Embryonic facial prominence (tissue), 1 donor: Measurements from ENCODE around the gene WDR88.
"Not testable (repeated sequence)": the region's sequence is repeated elsewhere in the genome, so short reads cannot be mapped to it uniquely, and the experiment has no call there.

Experiments
- DNase-seq: peaks from one replicate; pipeline ENCODE4 v3.0.0-alpha.2; 2016; ENCODE audit errors: extremely low spot score

WDR88 gene

GRCh38 chr19:33126712-33127111, 5.2 kb upstream of the WDR88 start:
- not testable (repeated sequence) for DNase-seq

DNA sequence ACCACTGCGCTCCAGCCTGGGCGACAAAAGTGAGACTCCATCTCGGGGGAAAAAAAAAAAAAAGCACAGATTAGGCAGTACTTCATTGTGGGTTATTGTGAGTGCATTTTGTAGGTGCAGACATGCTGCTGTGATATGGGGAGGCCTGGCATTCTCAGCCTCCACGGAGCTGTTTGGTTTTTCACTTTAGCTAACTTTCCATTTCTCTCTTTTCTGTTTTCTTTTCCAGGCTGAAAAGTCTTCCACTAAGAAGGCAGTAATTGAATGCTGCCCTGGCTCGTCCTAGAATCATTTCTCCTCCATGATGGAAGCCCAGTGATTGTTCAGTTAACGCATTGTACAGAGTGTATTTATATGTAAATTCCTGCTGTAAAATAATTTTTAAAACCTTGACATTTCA, 2.0 kb upstream of the WDR88 start:
- DNase-seq, result no peak

- DNase-seq, result no peak
Measured at GRCh38 chr19:33130433-33130832, 1.5 kb upstream of the WDR88 start.

DNA sequence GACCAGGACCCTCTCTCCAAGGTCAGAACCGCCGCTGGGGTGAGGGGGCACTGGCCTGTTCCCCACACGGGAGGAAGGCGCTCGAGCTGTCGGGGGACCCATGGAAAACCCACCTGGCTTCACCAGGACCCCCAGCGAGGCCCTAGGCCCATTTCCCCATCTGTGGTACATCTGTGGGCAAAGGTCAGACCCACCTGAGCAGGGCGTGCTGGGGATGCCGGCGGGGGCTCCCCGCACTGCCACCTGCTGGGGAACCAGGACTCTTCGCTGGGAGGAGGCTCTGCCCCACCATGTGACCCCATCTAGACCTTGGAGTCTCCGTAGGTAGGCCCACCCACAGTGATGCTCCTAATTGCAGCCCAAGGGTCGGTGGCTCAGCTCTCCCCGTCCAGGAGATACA, 511 bp downstream of the WDR88 start:
- no peak for DNase-seq

GRCh38 chr19:33133438-33134031, 1.6 kb downstream of the WDR88 start:
- DNase-seq, result no peak

DNA sequence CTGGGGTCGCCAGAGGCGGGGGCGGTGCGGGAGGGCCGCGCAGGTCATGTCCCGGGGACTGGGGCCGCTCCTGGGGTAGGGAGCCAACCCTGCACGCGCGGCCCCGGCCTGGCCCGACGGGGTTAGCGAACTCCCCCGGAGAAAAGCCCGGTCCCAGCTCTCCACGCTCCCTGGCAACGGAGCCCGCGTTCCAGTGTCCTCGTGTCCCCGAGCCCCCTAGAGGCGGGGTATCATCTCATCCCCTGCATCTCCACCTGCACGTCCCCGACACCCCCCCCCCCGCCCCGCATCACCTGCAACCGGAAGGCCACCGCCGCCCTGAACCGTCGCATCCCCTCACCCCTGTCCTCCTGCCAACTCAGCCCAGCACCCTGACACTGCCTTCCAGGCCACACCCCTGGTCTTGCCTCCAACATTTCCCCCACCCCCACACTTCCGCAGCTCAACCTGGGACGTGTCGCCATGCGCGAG, 2.7 kb downstream of the WDR88 start:
- no peak for DNase-seq

DNA sequence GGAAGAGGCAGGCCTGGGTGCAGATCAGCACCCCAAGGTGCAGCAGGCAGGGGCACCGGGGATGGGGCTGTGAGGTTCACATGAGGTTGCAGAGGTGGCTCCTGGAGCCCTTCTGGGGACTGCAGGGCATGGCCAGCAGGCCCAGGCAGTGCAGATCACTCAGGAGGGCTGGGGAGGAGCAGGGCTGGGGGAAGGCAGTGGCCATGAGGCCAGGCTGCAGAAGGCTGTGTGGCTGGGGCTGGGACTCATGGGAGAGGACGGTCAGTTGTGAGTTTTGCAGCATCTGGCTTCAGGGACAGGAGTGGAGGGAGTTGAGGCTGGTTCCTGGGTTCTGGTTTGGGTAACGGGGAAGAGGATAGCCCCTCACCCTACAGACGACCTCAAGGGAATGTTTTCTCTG, 7.3 kb downstream of the WDR88 start:
- DNase-seq, result no peak

DNA sequence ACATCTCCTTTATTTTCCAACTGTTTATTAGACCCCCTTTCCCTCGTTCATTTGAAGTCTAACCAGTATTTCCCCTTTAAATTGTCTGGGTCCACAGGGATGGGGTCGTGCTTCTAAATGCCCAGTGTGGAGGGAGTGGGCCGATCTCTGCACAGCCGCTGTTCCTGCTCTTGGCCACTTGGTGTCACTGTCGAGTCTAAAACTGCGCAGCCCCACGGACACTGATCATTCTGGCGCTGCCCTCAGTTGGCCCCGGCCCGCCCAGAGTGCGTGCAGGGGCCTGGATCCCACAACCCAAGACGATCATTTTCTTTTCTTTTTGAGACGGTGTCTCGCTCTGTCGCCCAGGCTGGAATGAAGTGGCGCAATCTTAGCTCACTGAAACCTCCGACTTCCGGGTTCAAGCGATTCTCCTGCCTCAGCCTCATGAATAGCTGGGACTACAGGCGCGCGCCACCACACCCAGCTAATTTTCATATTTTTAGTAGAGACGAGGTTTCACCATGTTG, 12.0 kb downstream of the WDR88 start:
- peak; percentile 10 for DNase-seq

GRCh38 chr19:33146209-33146608, 14.3 kb downstream of the WDR88 start:
- no peak for DNase-seq

GRCh38 chr19:33147538-33147937, 15.6 kb downstream of the WDR88 start:
- DNase-seq, result no peak

DNA sequence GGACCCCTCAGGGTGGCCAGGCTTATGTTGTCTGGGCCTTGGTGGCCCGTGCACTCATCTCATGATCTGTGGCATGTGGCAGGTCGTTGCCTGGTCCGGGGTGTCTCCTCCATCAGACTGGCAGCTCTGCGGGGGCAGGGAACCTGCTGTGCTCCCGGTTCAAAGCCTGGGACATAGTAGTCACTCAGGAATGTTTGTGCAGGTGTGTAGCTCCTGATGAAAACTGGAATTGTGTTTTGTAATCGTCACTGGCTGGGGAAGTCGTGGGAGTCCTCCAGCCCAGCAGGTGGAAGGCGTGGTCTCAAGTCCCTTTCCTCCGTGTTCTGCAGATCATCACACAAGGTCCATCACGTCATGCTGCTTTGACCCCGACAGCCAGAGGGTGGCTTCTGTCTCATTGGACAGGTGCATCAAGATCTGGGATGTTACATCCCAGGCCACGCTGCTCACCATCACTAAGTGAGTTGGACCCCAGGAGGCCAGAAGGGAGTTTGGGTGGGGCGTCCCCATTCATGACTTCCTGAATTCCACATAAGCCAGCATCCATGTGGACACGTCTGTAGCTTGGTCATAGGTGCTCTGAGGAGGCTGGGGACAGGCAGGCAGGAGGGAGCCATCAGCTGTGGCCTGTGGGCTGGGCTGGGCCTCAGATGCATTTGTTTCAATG, 19.1 kb downstream of the WDR88 start:
- DNase-seq, result no peak

DNA sequence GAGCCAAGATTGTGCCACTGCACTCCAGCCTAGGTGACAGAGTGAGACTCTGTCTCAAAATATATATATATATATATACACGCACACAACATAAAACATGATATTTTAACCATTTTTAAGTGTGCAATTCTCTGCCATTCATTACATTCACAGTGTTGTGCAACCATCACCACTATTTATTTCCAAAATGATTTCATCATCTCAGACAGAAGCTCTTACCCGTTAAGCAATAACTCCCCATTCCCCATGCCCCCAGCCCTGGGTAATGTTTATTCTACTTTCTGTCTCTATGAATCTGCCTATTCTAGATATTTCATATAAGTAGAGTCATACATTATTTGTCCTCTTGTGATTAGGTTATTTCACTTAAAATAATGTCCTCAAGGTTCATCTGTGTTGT, 20.3 kb downstream of the WDR88 start:
- DNase-seq, result no peak

DNA sequence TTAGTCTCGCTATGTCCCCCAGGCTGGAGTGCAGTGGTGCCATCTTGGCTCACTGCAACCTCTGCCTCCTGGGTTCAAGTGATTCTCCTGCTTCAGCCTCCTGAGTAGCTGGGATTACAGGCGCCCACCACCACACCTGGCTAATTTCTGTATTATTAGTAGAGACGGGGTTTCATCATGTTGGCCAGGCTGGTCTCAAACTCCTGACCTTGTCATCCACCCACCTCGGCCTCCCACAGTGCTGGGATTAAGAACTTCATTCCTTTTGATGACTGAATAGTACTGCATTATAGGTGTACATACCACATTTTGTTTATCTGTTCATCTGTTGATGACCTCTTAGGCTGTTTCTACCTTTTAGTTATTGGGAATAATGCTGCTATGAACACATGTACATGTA, 20.7 kb downstream of the WDR88 start:
- DNase-seq, result not testable (repeated sequence)

DNA sequence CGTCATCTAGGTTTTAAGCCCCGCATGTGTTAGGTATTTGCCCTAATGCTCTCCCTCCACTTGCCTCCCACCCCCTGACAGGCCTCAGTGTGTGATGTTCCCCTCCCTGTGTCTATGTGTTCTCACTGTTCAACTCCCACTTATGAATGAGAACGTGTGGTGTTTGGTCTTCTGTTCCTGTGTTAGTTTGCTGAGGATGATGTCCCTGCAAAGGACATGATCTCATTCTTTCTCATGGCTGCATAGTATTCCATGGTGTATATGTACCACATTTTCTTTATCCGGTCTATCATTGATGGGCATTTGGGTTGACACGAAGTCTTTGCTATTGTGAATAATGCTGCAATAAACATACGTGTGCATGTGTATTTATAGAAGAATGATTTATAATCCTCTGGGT, 22.4 kb downstream of the WDR88 start:
- not testable (repeated sequence) for DNase-seq

DNA sequence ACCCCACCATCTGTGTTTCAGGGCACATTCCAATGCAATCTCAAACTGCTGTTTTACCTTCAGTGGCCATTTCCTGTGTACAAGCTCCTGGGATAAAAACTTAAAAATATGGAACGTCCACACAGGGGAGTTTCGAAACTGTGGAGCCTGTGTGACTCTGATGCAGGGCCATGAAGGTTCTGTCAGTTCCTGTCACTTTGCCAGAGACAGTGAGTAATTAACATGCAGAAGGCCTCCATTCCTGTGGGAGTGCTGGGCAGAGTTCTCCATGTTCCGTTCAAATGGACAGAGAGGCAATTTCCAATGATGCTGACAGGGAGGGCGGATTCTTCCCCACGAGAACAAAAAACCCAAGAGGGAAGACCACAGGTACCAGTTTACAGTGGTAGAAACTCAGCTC, 24.4 kb downstream of the WDR88 start:
- DNase-seq, result no peak

- DNase-seq, result no peak
Measured at GRCh38 chr19:33157906-33158305, 26.0 kb downstream of the WDR88 start.

DNA sequence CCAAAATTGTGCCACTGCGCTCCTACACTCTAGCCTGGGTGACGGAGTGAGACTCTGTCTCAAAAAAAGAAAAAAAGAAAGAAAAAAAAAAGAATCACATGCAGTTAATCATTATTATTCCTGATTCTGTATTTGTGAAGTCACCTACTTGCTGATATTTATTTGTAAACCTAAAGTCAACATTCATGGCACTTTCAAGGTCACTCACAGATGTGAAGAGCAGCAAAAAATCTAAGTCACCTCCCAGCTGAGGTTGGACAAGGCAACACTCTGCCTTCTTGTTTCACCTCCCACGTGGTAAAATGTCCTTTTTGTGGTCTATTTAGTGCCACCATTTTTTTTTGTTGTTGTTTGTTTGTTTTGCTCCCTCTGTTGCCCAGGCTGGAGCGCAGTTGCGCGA, 26.5 kb downstream of the WDR88 start:
- no peak for DNase-seq

- no peak for DNase-seq
Measured at GRCh38 chr19:33159149-33159548, 27.2 kb downstream of the WDR88 start.

GRCh38 chr19:33159893-33160292, 28.0 kb downstream of the WDR88 start:
- DNase-seq, result no peak

DNA sequence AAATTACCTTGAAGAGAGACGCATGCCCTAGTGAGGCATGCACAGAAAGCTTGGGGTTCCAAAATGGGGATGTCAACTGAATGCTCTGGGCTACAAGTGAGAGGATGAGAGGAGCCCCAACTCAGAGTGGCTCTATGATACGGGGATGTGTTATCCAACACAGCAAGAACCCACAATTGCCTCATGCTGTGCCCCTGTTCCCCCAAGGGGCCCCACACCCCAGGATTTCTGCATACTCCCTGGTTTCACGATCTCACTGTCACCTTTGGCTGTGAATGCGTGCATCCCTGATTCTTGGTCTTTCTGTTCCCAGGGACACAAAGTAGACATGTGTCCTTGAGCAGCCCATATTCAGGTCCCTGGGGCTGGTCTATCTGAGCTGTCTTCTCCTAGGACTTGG, 29.3 kb downstream of the WDR88 start:
- DNase-seq, result no peak

- DNase-seq, result no peak
Measured at GRCh38 chr19:33163481-33163880, 31.6 kb downstream of the WDR88 start.

DNA sequence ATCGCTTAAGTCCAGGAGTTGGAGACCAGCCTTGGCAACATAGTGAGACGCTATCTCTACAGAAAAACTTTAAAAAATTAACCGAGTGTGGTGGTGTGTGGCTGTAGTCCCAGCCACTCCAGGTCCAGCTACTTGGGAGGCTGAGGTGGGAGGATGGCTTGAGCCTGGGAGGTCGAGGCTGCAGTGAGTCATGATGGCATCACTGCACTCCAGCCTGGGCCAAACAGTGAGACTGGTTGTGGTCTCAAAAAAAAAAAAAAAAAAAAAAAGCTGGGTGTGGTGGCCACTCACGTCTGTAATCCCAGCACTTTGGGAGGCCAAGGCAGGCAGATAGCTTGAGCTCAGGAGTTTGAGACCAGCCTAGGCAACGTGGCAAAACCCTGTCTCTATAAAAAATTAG, 34.1 kb downstream of the WDR88 start:
- DNase-seq, result not testable (repeated sequence)

DNA sequence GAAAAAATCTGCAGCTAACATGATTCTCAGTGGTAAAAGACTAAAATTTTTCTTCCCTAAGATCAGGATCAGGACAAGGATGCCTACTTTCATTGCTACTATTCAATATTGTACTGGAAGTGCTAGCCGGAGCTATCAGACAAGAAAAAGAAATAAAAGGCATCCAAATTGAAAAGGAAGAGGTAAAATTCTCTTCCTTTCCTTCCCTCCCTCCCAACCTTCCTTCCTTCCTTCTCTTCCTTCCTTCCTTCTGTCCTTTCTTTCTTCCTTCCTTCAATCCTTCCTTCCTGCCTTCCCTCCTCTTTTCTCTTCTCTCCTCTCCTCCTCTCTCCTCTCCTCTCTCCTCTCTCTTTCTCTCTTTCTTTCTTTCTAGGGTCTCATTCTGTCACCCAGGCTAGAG, 35.5 kb downstream of the WDR88 start:
- DNase-seq, result no peak

DNA sequence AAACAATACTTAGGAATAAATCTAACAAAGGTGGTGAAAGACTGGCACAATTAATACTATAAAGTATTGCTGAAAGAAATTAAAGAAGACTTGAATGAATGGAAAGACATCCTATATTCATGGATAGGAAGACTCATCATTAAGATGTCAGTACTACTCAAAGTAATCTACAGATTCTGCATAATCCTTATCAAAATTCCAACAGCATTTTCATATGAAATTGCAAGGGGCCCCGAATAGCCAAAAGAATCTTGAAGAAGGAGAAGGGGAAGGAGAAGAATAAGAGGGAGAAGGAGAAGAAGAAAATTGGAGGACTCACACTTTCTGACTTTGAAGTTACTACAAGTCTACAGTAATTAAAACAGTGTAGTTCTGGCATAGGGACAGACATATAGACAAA, 36.6 kb downstream of the WDR88 start:
- DNase-seq, result no peak
